ENCODE measurements around the gene TMEM203. TPM values are rescaled to one million over a fixed set of nuclear protein-coding genes. Genes with fewer than 3 reads are reported as not detected.

The TMEM203 gene
- total and polyA plus RNA-seq, 2 of the 13 experiments (the other 11 are each of a cell fraction or from before 2014, with no cell fraction given), result 23.4 to 36.7 TPM

GRCh38 chr9:137241490-137242268 is 36.2 kb upstream of the TMEM203 start (continued):
- no peak for TF ChIP-seq ZC3H4 (CRISPR knock-in tag; IDR thresholded peaks at IDR 0.05; ENCODE audit: borderline replicate concordance)
- TF ChIP-seq KDM5A (IDR thresholded peaks at IDR 0.05; ENCODE audit: borderline replicate concordance, low read length), result no peak
- TF ChIP-seq YEATS2 (CRISPR knock-in tag; IDR thresholded peaks at IDR 0.05; ENCODE audit: borderline replicate concordance), result no peak
- no peak for TF ChIP-seq CCDC6 (CRISPR knock-in tag; IDR thresholded peaks at IDR 0.05)
- TF ChIP-seq ZNF792 (CRISPR knock-in tag; IDR thresholded peaks at IDR 0.05), result no peak
- TF ChIP-seq ZBTB34 (CRISPR knock-in tag; IDR thresholded peaks at IDR 0.05), result 0 out of 2 replicates have a peak, but pooled peaks have one; percentile 60
- 0 out of 2 replicates have a peak, but pooled peaks have one; percentile 39 for TF ChIP-seq XBP1 (CRISPR knock-in tag; IDR thresholded peaks at IDR 0.05)
- TF ChIP-seq PITX1 (CRISPR knock-in tag; IDR thresholded peaks at IDR 0.05), result peak; percentile 71
- no peak for TF ChIP-seq ZSCAN12 (CRISPR knock-in tag; IDR thresholded peaks at IDR 0.05)
- TF ChIP-seq THAP11 (CRISPR knock-in tag; IDR thresholded peaks at IDR 0.05), result peak; percentile 48
- peak; percentile 55 for TF ChIP-seq SALL1 (CRISPR knock-in tag; IDR thresholded peaks at IDR 0.05)
- no peak for TF ChIP-seq ZBTB46 (CRISPR knock-in tag; IDR thresholded peaks at IDR 0.05; ENCODE audit: borderline replicate concordance)
- TF ChIP-seq SRY (CRISPR knock-in tag; IDR thresholded peaks at IDR 0.05), result no peak
- TF ChIP-seq ATF7-NPFF (CRISPR knock-in tag; IDR thresholded peaks at IDR 0.05; ENCODE audit: low read depth), result peak; percentile 72
- TF ChIP-seq ZNF101 (CRISPR knock-in tag; IDR thresholded peaks at IDR 0.05; ENCODE audit: borderline replicate concordance, low read depth), result no peak
- no peak for TF ChIP-seq SRSF4 (IDR thresholded peaks at IDR 0.05; ENCODE audit: low read depth, low read length, poor library complexity, severe bottlenecking)
- TF ChIP-seq SMAD1 (CRISPR knock-in tag; IDR thresholded peaks at IDR 0.05; ENCODE audit: borderline replicate concordance, low read depth), result no peak
- TF ChIP-seq CHD4 (IDR thresholded peaks at IDR 0.05; ENCODE audit: borderline replicate concordance, low read length), result no peak
- TF ChIP-seq TMF1 (CRISPR knock-in tag; IDR thresholded peaks at IDR 0.05; ENCODE audit: low read depth), result no peak; the same call in 1 of the 2 replicates
- 0 out of 2 replicates have a peak, but pooled peaks have one; percentile 13 for TF ChIP-seq ARNT2 (CRISPR knock-in tag; IDR thresholded peaks at IDR 0.05; ENCODE audit: low read depth)
- TF ChIP-seq, protein P1, sequence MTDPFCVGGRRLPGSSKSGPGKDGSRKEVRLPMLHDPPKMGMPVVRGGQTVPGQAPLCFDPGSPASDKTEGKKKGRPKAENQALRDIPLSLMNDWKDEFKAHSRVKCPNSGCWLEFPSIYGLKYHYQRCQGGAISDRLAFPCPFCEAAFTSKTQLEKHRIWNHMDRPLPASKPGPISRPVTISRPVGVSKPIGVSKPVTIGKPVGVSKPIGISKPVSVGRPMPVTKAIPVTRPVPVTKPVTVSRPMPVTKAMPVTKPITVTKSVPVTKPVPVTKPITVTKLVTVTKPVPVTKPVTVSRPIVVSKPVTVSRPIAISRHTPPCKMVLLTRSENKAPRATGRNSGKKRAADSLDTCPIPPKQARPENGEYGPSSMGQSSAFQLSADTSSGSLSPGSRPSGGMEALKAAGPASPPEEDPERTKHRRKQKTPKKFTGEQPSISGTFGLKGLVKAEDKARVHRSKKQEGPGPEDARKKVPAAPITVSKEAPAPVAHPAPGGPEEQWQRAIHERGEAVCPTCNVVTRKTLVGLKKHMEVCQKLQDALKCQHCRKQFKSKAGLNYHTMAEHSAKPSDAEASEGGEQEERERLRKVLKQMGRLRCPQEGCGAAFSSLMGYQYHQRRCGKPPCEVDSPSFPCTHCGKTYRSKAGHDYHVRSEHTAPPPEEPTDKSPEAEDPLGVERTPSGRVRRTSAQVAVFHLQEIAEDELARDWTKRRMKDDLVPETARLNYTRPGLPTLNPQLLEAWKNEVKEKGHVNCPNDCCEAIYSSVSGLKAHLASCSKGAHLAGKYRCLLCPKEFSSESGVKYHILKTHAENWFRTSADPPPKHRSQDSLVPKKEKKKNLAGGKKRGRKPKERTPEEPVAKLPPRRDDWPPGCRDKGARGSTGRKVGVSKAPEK (CRISPR knock-in tag; IDR thresholded peaks at IDR 0.05; ENCODE audit: borderline replicate concordance), result no peak
- TF ChIP-seq ARNT (IDR thresholded peaks at IDR 0.05), result no peak
- TF ChIP-seq, protein P2, sequence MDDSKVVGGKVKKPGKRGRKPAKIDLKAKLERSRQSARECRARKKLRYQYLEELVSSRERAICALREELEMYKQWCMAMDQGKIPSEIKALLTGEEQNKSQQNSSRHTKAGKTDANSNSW (CRISPR knock-in tag; IDR thresholded peaks at IDR 0.05; ENCODE audit: borderline replicate concordance), result no peak
- TF ChIP-seq TBX3 (IDR thresholded peaks at IDR 0.05; ENCODE audit: borderline replicate concordance), result no peak
- no peak for TF ChIP-seq KAT2B (IDR thresholded peaks at IDR 0.05; ENCODE audit: borderline replicate concordance, low read depth, low read length)
